Measurements from ENCODE around the gene PPP1R16B.

DNA sequence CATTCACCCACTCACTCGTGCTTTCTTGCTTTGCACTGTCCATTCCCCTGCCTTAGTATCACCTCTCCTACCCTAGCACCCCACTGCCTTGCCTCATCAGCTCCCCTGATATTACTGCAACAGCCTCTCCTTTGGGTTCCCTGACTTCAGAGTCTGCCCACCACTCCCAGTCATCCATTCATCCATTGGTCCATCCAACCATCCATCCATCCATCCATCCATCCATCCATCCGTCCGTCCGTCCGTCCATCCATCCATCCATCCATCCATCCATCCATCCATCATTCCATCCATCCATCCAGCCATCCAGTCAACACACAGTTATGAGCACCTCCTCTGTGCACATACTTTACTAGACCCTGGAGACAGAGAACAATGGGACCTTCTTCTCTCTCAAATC is 97.8 kb downstream of the PPP1R16B start:
- no peak for TF ChIP-seq ARNT (IDR thresholded peaks at IDR 0.05)
- TF ChIP-seq SP1 (IDR thresholded peaks at IDR 0.05): no peak
- no peak for TF ChIP-seq FOXA1 (IDR thresholded peaks at IDR 0.05)
- TF ChIP-seq, protein P1, sequence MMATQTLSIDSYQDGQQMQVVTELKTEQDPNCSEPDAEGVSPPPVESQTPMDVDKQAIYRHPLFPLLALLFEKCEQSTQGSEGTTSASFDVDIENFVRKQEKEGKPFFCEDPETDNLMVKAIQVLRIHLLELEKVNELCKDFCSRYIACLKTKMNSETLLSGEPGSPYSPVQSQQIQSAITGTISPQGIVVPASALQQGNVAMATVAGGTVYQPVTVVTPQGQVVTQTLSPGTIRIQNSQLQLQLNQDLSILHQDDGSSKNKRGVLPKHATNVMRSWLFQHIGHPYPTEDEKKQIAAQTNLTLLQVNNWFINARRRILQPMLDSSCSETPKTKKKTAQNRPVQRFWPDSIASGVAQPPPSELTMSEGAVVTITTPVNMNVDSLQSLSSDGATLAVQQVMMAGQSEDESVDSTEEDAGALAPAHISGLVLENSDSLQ (IDR thresholded peaks at IDR 0.05): no peak
